Mesendoderm (in vitro differentiated cells): Measurements from ENCODE around the gene ZNF268. TPM values are rescaled to one million over a fixed set of nuclear protein-coding genes. Genes with fewer than 3 reads are reported as not detected.

Source experiments
- DNase-seq: peaks from one replicate; pipeline ENCODE4 v3.0.0; 2013
- H2AK5ac ChIP-seq: 2 replicates; pipeline ENCODE4 v1.6.1; 2013; ENCODE audit warnings: low read length, inconsistent platforms
- H2BK120ac ChIP-seq: 2 replicates; pipeline ENCODE4 v1.6.1; 2013; ENCODE audit warnings: low read depth, mild to moderate bottlenecking, low read length, moderate library complexity, mixed read lengths
- H2BK15ac ChIP-seq: replicated peaks from 2 replicates; pipeline ENCODE4 v1.6.1; 2013; ENCODE audit warnings: low read depth, mild to moderate bottlenecking, moderate library complexity
- H2BK5ac ChIP-seq: 2 replicates; pipeline ENCODE4 v1.6.1; 2013; ENCODE audit warnings: low read length, inconsistent platforms
- H3K18ac ChIP-seq: 2 replicates; pipeline ENCODE4 v1.6.1; 2013; ENCODE audit warnings: mild to moderate bottlenecking, low read length, mixed read lengths
- H3K23ac ChIP-seq: one replicate; pipeline ENCODE4 v1.6.1; 2013; ENCODE audit warnings: low read length
- H3K27ac ChIP-seq: 2 replicates; pipeline ENCODE4 v1.5.1; 2013; ENCODE audit warnings: low read depth, mild to moderate bottlenecking, inconsistent platforms, low read length, moderate library complexity
- H3K27me3 ChIP-seq: 2 replicates; pipeline ENCODE4 v1.6.1; 2013; ENCODE audit warnings: low read length, control low read depth, mild to moderate bottlenecking, inconsistent platforms; ENCODE audit not compliant: insufficient read depth, poor library complexity
- H3K36me3 ChIP-seq: 2 replicates; pipeline ENCODE4 v1.6.1; 2013; ENCODE audit warnings: low read length, inconsistent platforms; ENCODE audit not compliant: control insufficient read depth, insufficient read depth
- H3K4ac ChIP-seq: one replicate; pipeline ENCODE4 v1.6.1; 2013; ENCODE audit warnings: low read depth, mild to moderate bottlenecking, low read length, moderate library complexity
- H3K4me1 ChIP-seq: 2 replicates; pipeline ENCODE4 v1.6.1; 2013; ENCODE audit warnings: low read depth, low read length, inconsistent platforms; ENCODE audit not compliant: control insufficient read depth
- H3K4me2 ChIP-seq: 2 replicates; pipeline ENCODE4 v1.6.1; 2013; ENCODE audit warnings: low read length
- H3K4me3 ChIP-seq: 2 replicates; pipeline ENCODE4 v1.5.1; 2013; ENCODE audit warnings: mild to moderate bottlenecking, low read length
- H3K56ac ChIP-seq: one replicate; pipeline ENCODE4 v1.6.1; 2013; ENCODE audit warnings: low read length
- H3K79me1 ChIP-seq: 2 replicates; pipeline ENCODE4 v1.6.1; 2013; ENCODE audit warnings: low read length, inconsistent platforms
- H3K79me2 ChIP-seq: 2 replicates; pipeline ENCODE4 v1.6.1; 2013; ENCODE audit warnings: mild to moderate bottlenecking, low read length; ENCODE audit not compliant: control insufficient read depth, insufficient read depth
- H3K9ac ChIP-seq: 2 replicates; pipeline ENCODE4 v1.6.1; 2013; ENCODE audit warnings: low read length, inconsistent platforms
- H4K5ac ChIP-seq: one replicate; pipeline ENCODE4 v1.6.1; 2013; ENCODE audit warnings: low read length
- H4K8ac ChIP-seq: one replicate; pipeline ENCODE4 v1.6.1; 2013; ENCODE audit warnings: low read depth, mild to moderate bottlenecking, control low read depth, low read length, moderate library complexity
- WGBS: extraction: QIAGEN DNeasy Blood & Tissue Kit; methylation state at CpG from one replicate; pipeline ENCODE4 v1.1.7; 2013; ENCODE audit warnings: low lambda C conversion rate, missing lambda C conversion rate; ENCODE audit not compliant: insufficient coverage; ENCODE audit errors: extremely low coverage; 5-methylcytosine and 5-hydroxymethylcytosine counted together
- polyA plus RNA-seq, 2 experiments: library from polyadenylated mRNA; stranded (reverse); fragments of 200-250 nt; gene quantifications; one replicate each; pipeline ENCODE4 v1.2.3, GENCODE V29; 2013

Gene ZNF268
- 13.7 TPM for polyA plus RNA-seq (2013, experiment 1 of 2)
- polyA plus RNA-seq (2013, experiment 2 of 2): 13.3 TPM

DNA sequence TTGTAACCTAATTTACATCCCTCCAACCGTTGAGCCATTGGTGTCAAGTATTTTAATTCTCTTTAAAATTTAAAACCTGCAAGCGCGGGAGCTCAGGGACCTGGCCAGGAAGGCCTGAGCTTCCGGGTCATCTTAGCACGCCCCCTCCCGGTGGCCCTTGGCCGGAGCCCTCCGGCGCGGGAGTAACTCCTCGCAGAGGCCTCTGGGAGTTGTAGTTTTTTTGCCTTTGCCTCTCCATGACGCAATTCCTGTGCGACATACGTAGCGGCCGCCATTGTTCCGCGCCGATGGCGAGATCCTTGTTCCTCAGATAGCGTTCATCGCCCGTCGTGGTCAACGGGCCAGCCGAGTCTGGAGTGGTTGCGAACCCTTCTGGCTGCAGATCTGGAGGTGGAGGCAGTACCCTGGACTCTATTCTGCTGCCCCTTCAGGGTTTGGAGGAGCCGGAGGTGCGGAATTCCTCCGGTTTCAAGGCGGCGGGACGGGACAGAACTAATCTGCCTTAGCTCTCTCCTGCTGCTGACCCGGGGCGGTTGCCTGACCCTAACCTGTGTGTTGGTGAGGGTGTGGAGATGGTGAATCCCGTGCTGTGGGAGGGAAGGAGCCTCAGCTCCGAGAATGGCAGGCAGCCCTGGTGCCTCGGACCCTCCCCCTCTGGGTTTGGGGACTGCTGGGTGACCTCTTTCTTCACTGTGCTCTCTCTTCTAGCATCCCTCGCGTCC lies at the start of gene ZNF268:
Gene ZNF268, plus strand, starts transcription at position 258 of the 722 bp plus-strand sequence. CDS start 503 bp downstream, outside the sequence.
- WGBS: no CpG with 5 or more reads among the region's 40 CpGs
- peaks cover 7% of the 10 kb centered on the region for H3K79me1 ChIP-seq

DNA sequence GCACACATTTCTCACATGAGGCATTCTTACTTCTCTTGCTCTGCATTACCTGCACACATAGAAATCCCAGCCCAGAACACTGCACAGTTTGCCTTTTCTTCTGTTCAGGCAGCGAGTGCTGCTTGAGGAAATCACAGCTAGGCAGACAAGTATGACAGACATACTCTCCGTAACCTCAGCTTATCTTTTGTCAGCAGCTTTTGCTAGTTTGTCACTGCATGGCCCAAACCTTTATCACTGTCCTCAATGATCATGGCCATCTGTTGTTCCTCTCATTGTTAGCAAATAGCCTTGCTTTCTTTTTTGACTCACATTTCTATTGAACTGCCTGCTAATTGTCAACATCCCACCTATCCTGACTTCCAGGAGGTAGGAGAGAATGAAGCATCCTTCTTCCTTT lies 45.5 kb upstream of the ZNF268 start:
- Histone ChIP-seq H3K56ac (no peak overlapping the region), H3K4ac (no peak overlapping the region), H3K79me1 (no peaks in the 10 kb centered on the region), H3K4me2 (no peak overlapping the region), H4K8ac (no peak overlapping the region), H3K36me3 (peaks cover 8% of the 10 kb centered on the region), H3K23ac (no peak overlapping the region), H3K18ac (no peak overlapping the region), H3K4me3 (no peak overlapping the region), H3K4me1 (no peaks in the 10 kb centered on the region), H4K5ac (no peak overlapping the region), H3K27ac (no peak overlapping the region), H3K9ac (no peak overlapping the region), H2BK5ac (no peak overlapping the region), H3K79me2 (no peaks in the 10 kb centered on the region), H2AK5ac (no peak overlapping the region), H2BK15ac (no peak overlapping the region), H2BK120ac (no peak overlapping the region), H3K27me3 (no peaks in the 10 kb centered on the region)
- no peak for DNase-seq
- WGBS: no CpG with 5 or more reads among the region's 2 CpGs

More for the DNA sequence above, at the start of gene ZNF268:
- peak within 1 kb of the TSS; percentile 87 for H4K8ac ChIP-seq
- no peak within 1 kb of the TSS for H2BK15ac ChIP-seq
- no peaks in the 10 kb centered on the region for H3K27me3 ChIP-seq
- no peak within 1 kb of the TSS for H2BK120ac ChIP-seq
- H2AK5ac ChIP-seq: no peak within 1 kb of the TSS
- H3K56ac ChIP-seq: peak within 1 kb of the TSS; percentile 91
- H4K5ac ChIP-seq: peak within 1 kb of the TSS; percentile 81
- H3K18ac ChIP-seq: peak within 1 kb of the TSS; percentile 69
- H3K23ac ChIP-seq: no peak within 1 kb of the TSS
- H3K36me3 ChIP-seq: peaks cover 2% of the 10 kb centered on the region
- H3K4ac ChIP-seq: no peak within 1 kb of the TSS
- peak within 1 kb of the TSS; percentile 9 for H3K27ac ChIP-seq
- peak; percentile 96 for DNase-seq
- peaks cover 3% of the 10 kb centered on the region for H3K79me2 ChIP-seq
- H3K4me1 ChIP-seq: no peaks in the 10 kb centered on the region
- H3K9ac ChIP-seq: peak within 1 kb of the TSS; percentile 86
- peak within 1 kb of the TSS; percentile 24 for H3K4me2 ChIP-seq
- no peak within 1 kb of the TSS for H2BK5ac ChIP-seq
- H3K4me3 ChIP-seq: peak within 1 kb of the TSS; percentile 90

DNA sequence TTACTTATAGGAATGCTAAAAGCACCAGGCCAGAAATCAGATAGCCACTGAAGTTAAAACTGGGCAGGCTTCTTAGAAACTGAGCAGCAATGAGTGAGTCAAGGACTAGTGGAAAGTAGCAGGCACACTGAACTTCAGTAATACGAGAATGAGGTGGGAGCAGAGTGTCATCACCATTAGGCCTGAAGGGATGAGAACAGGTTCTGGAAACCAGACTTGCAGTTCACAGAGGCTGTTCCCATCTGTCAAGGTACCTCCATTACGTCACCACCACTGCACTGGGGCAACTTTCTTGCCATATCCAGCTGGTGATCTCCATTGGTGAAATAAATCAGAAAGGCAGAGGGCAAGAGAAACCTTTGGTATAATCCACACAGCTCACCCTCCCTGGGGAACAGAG lies 35.3 kb upstream of the ZNF268 start:
- WGBS: no CpG with 5 or more reads among the region's 2 CpGs

DNA sequence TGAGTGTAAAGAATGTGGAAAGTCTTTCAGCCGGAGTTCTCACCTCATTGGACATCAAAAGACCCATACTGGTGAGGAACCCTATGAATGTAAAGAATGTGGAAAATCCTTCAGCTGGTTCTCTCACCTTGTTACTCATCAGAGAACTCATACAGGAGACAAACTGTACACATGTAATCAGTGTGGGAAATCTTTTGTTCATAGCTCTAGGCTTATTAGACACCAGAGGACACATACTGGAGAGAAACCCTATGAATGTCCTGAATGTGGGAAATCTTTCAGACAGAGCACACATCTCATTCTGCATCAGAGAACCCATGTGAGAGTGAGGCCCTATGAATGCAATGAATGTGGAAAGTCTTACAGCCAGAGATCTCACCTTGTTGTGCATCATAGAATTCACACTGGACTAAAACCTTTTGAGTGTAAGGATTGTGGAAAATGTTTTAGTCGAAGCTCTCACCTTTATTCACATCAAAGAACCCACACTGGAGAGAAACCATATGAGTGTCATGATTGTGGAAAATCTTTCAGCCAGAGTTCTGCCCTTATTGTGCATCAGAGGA lies 25.1 kb upstream of the ZNF268 start:
- H4K5ac ChIP-seq: no peak overlapping the region
- no peaks in the 10 kb centered on the region for H3K4me1 ChIP-seq
- H3K56ac ChIP-seq: no peak overlapping the region
- no peak overlapping the region for H3K18ac ChIP-seq
- no peak overlapping the region for H3K9ac ChIP-seq
- no peaks in the 10 kb centered on the region for H3K27me3 ChIP-seq
- no peaks in the 10 kb centered on the region for H3K79me2 ChIP-seq
- no peak overlapping the region for H2BK5ac ChIP-seq
- H3K4me2 ChIP-seq: no peak overlapping the region
- H3K36me3 ChIP-seq: peaks cover 14% of the 10 kb centered on the region
- H2BK120ac ChIP-seq: no peak overlapping the region
- no peak overlapping the region for H2AK5ac ChIP-seq
- no peaks in the 10 kb centered on the region for H3K79me1 ChIP-seq
- H3K4me3 ChIP-seq: peak overlapping the region; percentile 40
- H4K8ac ChIP-seq: no peak overlapping the region
- no peak overlapping the region for H2BK15ac ChIP-seq
- no peak overlapping the region for H3K27ac ChIP-seq
- peak; percentile 35 for DNase-seq
- no CpG with 5 or more reads among the region's 2 CpGs for WGBS
- no peak overlapping the region for H3K23ac ChIP-seq
- H3K4ac ChIP-seq: no peak overlapping the region

More for the DNA sequence above, 35.3 kb upstream of the ZNF268 start:
- Histone ChIP-seq H2BK15ac (no peak overlapping the region), H3K4me1 (no peaks in the 10 kb centered on the region), H2AK5ac (no peak overlapping the region), H3K9ac (no peak overlapping the region), H3K23ac (no peak overlapping the region), H3K4me3 (no peak overlapping the region), H3K36me3 (peaks cover 3% of the 10 kb centered on the region), H4K5ac (no peak overlapping the region), H3K27ac (no peak overlapping the region), H3K79me1 (no peaks in the 10 kb centered on the region), H3K27me3 (no peaks in the 10 kb centered on the region), H3K18ac (no peak overlapping the region), H3K79me2 (no peaks in the 10 kb centered on the region), H3K4me2 (no peak overlapping the region), H3K4ac (no peak overlapping the region), H2BK120ac (no peak overlapping the region), H3K56ac (no peak overlapping the region), H4K8ac (no peak overlapping the region), H2BK5ac (no peak overlapping the region)
- no peak for DNase-seq

DNA sequence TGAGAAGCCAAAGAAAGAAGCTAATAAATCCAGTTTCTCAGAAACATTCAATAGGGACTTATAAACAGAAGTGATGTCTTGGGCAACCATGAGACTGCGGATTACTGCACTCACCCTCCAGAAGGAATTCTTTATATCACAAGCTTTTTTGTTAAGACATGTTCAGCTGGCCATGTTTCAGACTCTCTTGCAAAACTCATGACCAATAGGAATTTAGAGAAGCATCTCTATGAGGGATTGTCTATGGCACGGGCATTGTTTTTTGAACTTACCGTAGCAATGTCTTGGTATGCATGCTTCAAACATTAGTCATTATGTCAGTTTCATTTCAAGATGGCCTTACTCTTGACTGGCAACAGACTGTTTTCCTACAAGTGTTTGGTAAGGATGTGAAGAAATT lies 15.5 kb upstream of the ZNF268 start:
- no peak overlapping the region for H3K4me2 ChIP-seq
- no peak overlapping the region for H4K5ac ChIP-seq
- H2BK5ac ChIP-seq: no peak overlapping the region
- H3K79me1 ChIP-seq: no peaks in the 10 kb centered on the region
- H3K79me2 ChIP-seq: no peaks in the 10 kb centered on the region
- H3K27ac ChIP-seq: no peak overlapping the region
- WGBS: no CpG with 5 or more reads among the region's 3 CpGs
- no peak overlapping the region for H2AK5ac ChIP-seq
- H4K8ac ChIP-seq: no peak overlapping the region
- no peak overlapping the region for H3K9ac ChIP-seq
- no peak overlapping the region for H3K56ac ChIP-seq
- no peaks in the 10 kb centered on the region for H3K27me3 ChIP-seq
- H2BK15ac ChIP-seq: no peak overlapping the region
- H2BK120ac ChIP-seq: no peak overlapping the region
- no peak overlapping the region for H3K4ac ChIP-seq
- no peak overlapping the region for H3K23ac ChIP-seq
- H3K4me3 ChIP-seq: no peak overlapping the region
- no peaks in the 10 kb centered on the region for H3K36me3 ChIP-seq
- DNase-seq: no peak
- H3K18ac ChIP-seq: no peak overlapping the region
- no peaks in the 10 kb centered on the region for H3K4me1 ChIP-seq
